MM.1S (cell line): ENCODE results near the gene MRPL1.

Experiments used
- DNase-seq: peaks from one replicate; pipeline ENCODE4 v3.0.0-alpha.2; 2015
- H2AFZ ChIP-seq: fragments of 300-600 bp; sonication (generic); 2 replicates; pipeline ENCODE4 v1.6.0; 2016; ENCODE audit warnings: antibody characterized with exemption, low read length
- H3F3A ChIP-seq: fragments of 300-600 bp; sonication (generic); 2 replicates; pipeline ENCODE4 v1.6.1; 2016; ENCODE audit warnings: mild to moderate bottlenecking, antibody characterized with exemption, low read length, moderate library complexity, mixed read lengths; ENCODE audit not compliant: insufficient read depth
- H3K27ac ChIP-seq: fragments of 300-600 bp; sonication (generic); 2 replicates; pipeline ENCODE4 v1.5.1; 2016; ENCODE audit warnings: mild to moderate bottlenecking, low read length
- H3K27me3 ChIP-seq: fragments of 300-600 bp; sonication (generic); replicated peaks from 2 replicates; pipeline ENCODE4 v1.6.0; 2016; ENCODE audit warnings: low read length; ENCODE audit not compliant: insufficient read depth
- H3K36me3 ChIP-seq: fragments of 300-600 bp; sonication (generic); replicated peaks from 2 replicates; pipeline ENCODE4 v1.6.1; 2016; ENCODE audit warnings: mild to moderate bottlenecking, low read length, mixed read lengths; ENCODE audit not compliant: insufficient read depth
- H3K4me1 ChIP-seq: fragments of 300-600 bp; sonication (generic); 2 replicates; pipeline ENCODE4 v1.6.1; 2016; ENCODE audit warnings: low read length, mixed read lengths
- H3K4me2 ChIP-seq: fragments of 300-600 bp; sonication (generic); 2 replicates; pipeline ENCODE4 v1.6.0; 2016; ENCODE audit warnings: low read depth, low read length
- H3K4me3 ChIP-seq: fragments of 300-600 bp; sonication (generic); 2 replicates; pipeline ENCODE4 v1.5.1; 2016; ENCODE audit warnings: low read length, mixed read lengths
- H3K79me2 ChIP-seq: fragments of 300-600 bp; sonication (generic); 2 replicates; pipeline ENCODE4 v1.6.1; 2016; ENCODE audit warnings: mixed run types, low read length, mixed read lengths
- H3K9ac ChIP-seq: fragments of 300-600 bp; sonication (generic); 2 replicates; pipeline ENCODE4 v1.6.1; 2016; ENCODE audit warnings: low read length, mixed read lengths
- H3K9me2 ChIP-seq: fragments of 300-600 bp; sonication (generic); replicated peaks from 2 replicates; pipeline ENCODE4 v1.6.1; 2016; ENCODE audit warnings: mild to moderate bottlenecking, low read length, mixed read lengths; ENCODE audit not compliant: insufficient read depth
- H3K9me3 ChIP-seq: fragments of 300-600 bp; sonication (generic); replicated peaks from 2 replicates; pipeline ENCODE4 v1.6.1; 2016; ENCODE audit warnings: mild to moderate bottlenecking, low read length, mixed read lengths; ENCODE audit not compliant: insufficient read depth
- H4K20me1 ChIP-seq: fragments of 300-600 bp; sonication (generic); 2 replicates; pipeline ENCODE4 v1.6.1; 2016; ENCODE audit warnings: mild to moderate bottlenecking, low read length, moderate library complexity, mixed read lengths; ENCODE audit not compliant: insufficient read depth
- EZH2 ChIP-seq: fragments of 300-600 bp; sonication (generic); optimal IDR thresholded peaks from 2 replicates; pipeline ENCODE3; 2017; ENCODE audit warnings: low read depth, mild to moderate bottlenecking, antibody characterized with exemption, low read length, mixed read lengths
- EZH2phosphoT487 ChIP-seq: fragments of 300-600 bp; sonication (generic); IDR thresholded peaks from 2 replicates; pipeline ENCODE4 v1.6.1; 2018; ENCODE audit warnings: antibody characterized with exemption, low read length
- TF ChIP-seq, protein P1 (sequence below): fragments of 300-600 bp; sonication (generic); IDR thresholded peaks from 2 replicates; pipeline ENCODE4 v1.5.1; 2016; ENCODE audit warnings: antibody characterized with exemption, low read length, mixed read lengths

MRPL1 gene

DNA sequence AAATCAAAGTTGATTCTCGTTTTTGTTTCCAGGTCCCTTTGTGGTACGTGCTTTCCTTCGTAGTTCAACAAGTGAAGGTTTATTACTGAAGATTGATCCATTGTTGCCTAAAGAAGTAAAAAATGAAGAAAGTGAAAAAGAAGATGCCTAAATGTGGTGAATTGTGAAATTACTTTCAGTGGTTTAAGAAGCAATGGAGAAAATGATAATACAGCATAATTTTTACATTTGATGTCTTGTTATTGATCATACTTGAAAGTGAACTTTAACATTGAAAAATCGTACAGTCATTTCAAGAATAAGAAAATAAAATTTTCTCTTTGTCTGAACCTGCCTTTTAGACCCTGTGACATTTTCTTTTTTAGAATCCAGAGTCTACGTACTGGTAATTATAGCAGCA is 89.8 kb downstream of the MRPL1 start:
- no peak for TF ChIP-seq EZH2
- TF ChIP-seq, protein P1, sequence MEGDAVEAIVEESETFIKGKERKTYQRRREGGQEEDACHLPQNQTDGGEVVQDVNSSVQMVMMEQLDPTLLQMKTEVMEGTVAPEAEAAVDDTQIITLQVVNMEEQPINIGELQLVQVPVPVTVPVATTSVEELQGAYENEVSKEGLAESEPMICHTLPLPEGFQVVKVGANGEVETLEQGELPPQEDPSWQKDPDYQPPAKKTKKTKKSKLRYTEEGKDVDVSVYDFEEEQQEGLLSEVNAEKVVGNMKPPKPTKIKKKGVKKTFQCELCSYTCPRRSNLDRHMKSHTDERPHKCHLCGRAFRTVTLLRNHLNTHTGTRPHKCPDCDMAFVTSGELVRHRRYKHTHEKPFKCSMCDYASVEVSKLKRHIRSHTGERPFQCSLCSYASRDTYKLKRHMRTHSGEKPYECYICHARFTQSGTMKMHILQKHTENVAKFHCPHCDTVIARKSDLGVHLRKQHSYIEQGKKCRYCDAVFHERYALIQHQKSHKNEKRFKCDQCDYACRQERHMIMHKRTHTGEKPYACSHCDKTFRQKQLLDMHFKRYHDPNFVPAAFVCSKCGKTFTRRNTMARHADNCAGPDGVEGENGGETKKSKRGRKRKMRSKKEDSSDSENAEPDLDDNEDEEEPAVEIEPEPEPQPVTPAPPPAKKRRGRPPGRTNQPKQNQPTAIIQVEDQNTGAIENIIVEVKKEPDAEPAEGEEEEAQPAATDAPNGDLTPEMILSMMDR, result no peak
- TF ChIP-seq EZH2phosphoT487, result no peak
- no peak overlapping the region for H3K9ac ChIP-seq
- H3K9me3 ChIP-seq, result no peaks in the 10 kb centered on the region
- no peaks in the 10 kb centered on the region for H3K79me2 ChIP-seq
- no peaks in the 10 kb centered on the region for H4K20me1 ChIP-seq
- H3K4me2 ChIP-seq, result no peak overlapping the region
- H3F3A ChIP-seq, result no peaks in the 10 kb centered on the region
- no peaks in the 10 kb centered on the region for H3K27me3 ChIP-seq
- H2AFZ ChIP-seq, result no peak overlapping the region
- H3K9me2 ChIP-seq, result no peaks in the 10 kb centered on the region
- no peak overlapping the region for H3K27ac ChIP-seq
- H3K36me3 ChIP-seq, result peaks cover 12% of the 10 kb centered on the region; the same call in 1 of the 2 replicates
- H3K4me3 ChIP-seq, result no peak overlapping the region
- peaks cover 5% of the 10 kb centered on the region; the same call in 1 of the 2 replicates for H3K4me1 ChIP-seq
- no peak for DNase-seq

DNA sequence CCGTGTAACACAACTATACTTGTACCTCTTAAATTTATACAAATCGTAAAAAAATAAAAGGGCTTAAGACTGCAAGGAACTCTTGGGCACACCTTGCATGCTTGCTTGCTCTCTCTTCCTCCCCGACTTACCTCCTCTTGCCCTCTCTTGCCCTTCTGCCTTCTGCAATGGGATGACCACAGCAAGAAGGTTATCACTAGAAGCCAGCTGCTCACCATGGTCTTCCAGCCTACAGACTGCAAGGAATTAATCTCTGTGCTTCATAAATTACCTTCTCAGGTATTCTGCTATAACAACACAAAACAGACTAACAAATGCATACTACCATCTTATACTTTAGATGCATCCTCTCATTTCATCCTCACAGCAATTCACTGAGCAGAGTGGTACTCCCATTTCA is 92.1 kb downstream of the MRPL1 start:
- Histone ChIP-seq H3F3A (no peaks in the 10 kb centered on the region), H3K79me2 (no peaks in the 10 kb centered on the region), H3K9ac (no peak overlapping the region), H3K36me3 (peaks cover 12% of the 10 kb centered on the region; the same call in 1 of the 2 replicates), H3K9me3 (no peaks in the 10 kb centered on the region), H3K27me3 (no peaks in the 10 kb centered on the region), H3K4me1 (peaks cover 5% of the 10 kb centered on the region; the same call in 1 of the 2 replicates), H3K4me3 (no peak overlapping the region), H3K9me2 (no peaks in the 10 kb centered on the region), H4K20me1 (no peaks in the 10 kb centered on the region), H2AFZ (no peak overlapping the region), H3K4me2 (no peak overlapping the region), H3K27ac (no peak overlapping the region)
- TF ChIP-seq EZH2 (no peak), EZH2phosphoT487 (no peak)
- TF ChIP-seq, protein P1, result no peak
- no peak for DNase-seq

DNA sequence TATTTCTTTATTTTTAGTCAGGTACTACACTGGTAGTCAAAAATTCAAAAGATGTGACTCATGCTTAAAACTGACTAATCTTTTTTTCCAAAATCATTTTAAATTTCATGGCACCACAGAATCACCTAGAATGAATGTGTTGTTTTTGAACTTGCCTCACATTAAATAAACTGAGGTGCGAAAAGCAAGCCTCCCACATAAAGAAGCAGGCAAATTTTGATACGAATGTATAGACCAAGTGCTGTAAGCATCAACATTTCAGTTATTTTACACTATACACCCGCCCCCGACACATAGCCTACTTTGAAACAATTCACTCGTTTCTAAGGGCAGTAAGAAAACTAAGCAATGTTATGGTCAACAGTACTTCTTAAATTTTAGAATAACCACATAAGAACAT is 94.3 kb downstream of the MRPL1 start:
- Histone ChIP-seq H3K9me3 (no peaks in the 10 kb centered on the region), H4K20me1 (no peaks in the 10 kb centered on the region), H3K4me1 (peaks cover 5% of the 10 kb centered on the region; the same call in 1 of the 2 replicates), H2AFZ (no peak overlapping the region), H3K4me3 (no peak overlapping the region), H3K9ac (no peak overlapping the region), H3K36me3 (peaks cover 6% of the 10 kb centered on the region; the same call in 1 of the 2 replicates), H3K27me3 (no peaks in the 10 kb centered on the region), H3K9me2 (no peaks in the 10 kb centered on the region), H3K4me2 (no peak overlapping the region), H3F3A (no peaks in the 10 kb centered on the region), H3K79me2 (no peaks in the 10 kb centered on the region), H3K27ac (no peak overlapping the region)
- TF ChIP-seq EZH2phosphoT487 (no peak), EZH2 (no peak)
- TF ChIP-seq, protein P1, result no peak
- DNase-seq, result no peak
